Psoas muscle (tissue), 8 donors: ENCODE results near the gene MRPL51. TPM values are rescaled to one million over a fixed set of nuclear protein-coding genes. Genes with fewer than 3 reads are reported as not detected.
A peak's percentile ranks its signal among the peaks of the same experiment; 100 is the strongest.

ENCODE experiments used
- ATAC-seq, 4 donors: fragments of 200-7000 bp; cut with Tn5 transposase; one replicate each; pipeline ENCODE4 v1.9.1; 2020; ENCODE audit warnings: moderate library complexity in 3 of 4, mild to moderate bottlenecking in 2 of 4
- DNase-seq, 2 donors: peaks; one replicate each; pipeline ENCODE4 v3.0.0-alpha.2; 2020
- H3K27ac ChIP-seq: fragments of 200-600 bp; one replicate; pipeline ENCODE4 v1.8.0; 2022
- H3K27me3 ChIP-seq, 3 donors: fragments of 200-600 bp in 1 of 3; one replicate each; pipeline versions ENCODE4 v1.6.1 to v1.8.0; 2013 to 2022; ENCODE audit warnings: low read length in 2 of 3, mild to moderate bottlenecking in 2 of 3, moderate library complexity in 1 of 3; ENCODE audit not compliant: insufficient read depth in 3 of 3
- H3K36me3 ChIP-seq, 2 donors: fragments of 200-600 bp in 1 of 2; one replicate each; pipeline versions ENCODE4 v1.6.1 to v1.8.0; 2013 to 2022; ENCODE audit warnings: low read depth in 1 of 2, mild to moderate bottlenecking in 1 of 2, moderate library complexity in 1 of 2; ENCODE audit not compliant: insufficient read depth in 1 of 2
- H3K4me1 ChIP-seq: fragments of 200-600 bp; one replicate; pipeline ENCODE4 v1.8.0; 2022
- H3K4me3 ChIP-seq: fragments of 200-600 bp; one replicate; pipeline ENCODE4 v1.8.0; 2022; ENCODE audit warnings: mild to moderate bottlenecking
- H3K9me3 ChIP-seq: fragments of 200-600 bp; one replicate; pipeline ENCODE4 v1.8.0; 2022
- CTCF ChIP-seq: fragments of 200-600 bp; IDR thresholded peaks from one replicate; pipeline ENCODE4 v1.8.0; 2022; ENCODE audit warnings: antibody characterized with exemption
- WGBS, 3 donors: extraction: QIAGEN DNeasy Blood & Tissue Kit; methylation state at CpG; one replicate each; pipeline versions ENCODE4 v1.1.6 to v1.1.7; 2013; 5-methylcytosine and 5-hydroxymethylcytosine counted together
- intact Hi-C, 2 donors: fragments of 100-400 bp; cut with DNase I; formaldehyde crosslinking; loops; one replicate each; pipeline versions ENCODE4 v1.11.0 to v1.14.2; 2022
- long read RNA-seq, 2 donors: library from polyadenylated mRNA; unstranded; transcript quantifications; one replicate each; pipeline ENCODE4 v2.0.0, GENCODE V29; 2021
- polyA plus RNA-seq, 3 donors: library from polyadenylated mRNA; stranded (reverse); fragments of 200-250 nt; gene quantifications; one replicate each; pipeline ENCODE4 v1.2.3, GENCODE V29; 2013
- total RNA-seq, 4 donors: library from RNA; stranded (reverse); fragmentation: NEBNext Ultra II Directional in 2 of 4; extraction: Animal tissue kit (Norgen Biotek cat#: 25700) in 2 of 4; gene quantifications; one replicate each; pipeline versions ENCODE4 v1.2.1 to v1.2.4, GENCODE V29; 2021 to 2023
- donor health status: healthy with polysubstance abuse.
- donor health status: DM: no; HTN: no; CAD: no; lungs with moderate emphysema.
- donor health status: Bipolar disorder and iron deficiency.
- donor health status: healthy.
- donor health status: DM: yes; HTN: yes; CAD: no.
- donor health status: DM: no; HTN: no; CAD: no.
- donor health status: DM: no; HTN: no; CAD: no.
- donor health status: DM: yes; HTN: yes; CAD: no.

MRPL51 gene
- 100 to 1,000 TPM; 202 to 250 (median 227) TPM for total RNA-seq
- 100 to 1,000 TPM; 153 to 217 (median 180) TPM for polyA plus RNA-seq
- long read RNA-seq, donor 1, transcript MRPL51-201 (3 exons, 1,234 nt): major isoform, 27 of 33 reads
- long read RNA-seq, donor 1, partial matches to known transcripts: 1 of 33 reads
- long read RNA-seq, donor 1, other reads (novel, unspliced or antisense): 0 of 33 reads
- long read RNA-seq, donor 2, transcript MRPL51-201 (3 exons, 1,234 nt): major isoform, 61 of 67 reads
- long read RNA-seq, donor 2, partial matches to known transcripts: 0 of 67 reads
- long read RNA-seq, donor 2, other reads (novel, unspliced or antisense): 0 of 67 reads

DNA sequence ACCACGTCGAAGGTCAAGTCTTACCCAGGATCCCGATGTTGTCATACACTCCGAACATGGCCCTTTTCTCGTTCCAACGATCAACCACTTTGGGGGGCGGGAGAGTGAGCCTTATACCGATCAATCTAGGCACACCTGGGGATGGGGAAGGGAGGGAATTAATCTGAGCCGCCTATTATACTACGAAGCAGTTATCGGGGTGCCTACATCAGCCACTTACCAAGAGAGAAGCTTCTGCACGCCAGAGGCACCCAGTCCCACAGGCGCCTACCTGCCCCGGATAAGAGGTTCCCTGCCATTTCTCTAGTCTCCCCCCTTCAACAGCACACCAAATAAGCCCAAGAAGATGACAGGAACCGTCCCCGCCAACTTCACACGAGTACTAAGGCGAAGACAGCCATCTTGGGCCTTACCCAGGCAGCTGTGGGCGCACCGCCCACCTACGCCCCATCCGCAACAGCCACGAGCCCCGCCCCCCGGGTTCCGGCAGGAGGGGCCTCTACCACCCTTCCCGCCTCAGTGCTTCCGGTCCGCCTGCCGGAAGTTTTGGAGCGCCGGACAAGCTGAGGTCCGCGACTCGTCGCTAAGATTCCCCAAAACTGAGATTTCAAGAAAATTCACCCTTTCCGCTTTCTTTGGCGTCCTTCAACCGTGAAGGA, at the start of gene MRPL51:
Gene MRPL51, minus strand, starts transcription at position 425 of the 659 bp plus-strand sequence. Its CDS starts 126 bp downstream, at position 299.
- peaks cover 21% of the 10 kb centered on the region for H3K4me1 ChIP-seq
- H3K27me3 ChIP-seq: no peaks in the 10 kb centered on the region
- H3K36me3 ChIP-seq: peaks cover 6 to 48% of the 10 kb centered on the region in 2 donors
- WGBS, 3 donors: 0 to 1% (median 1%) methylated on average over 38 to 39 of the region's 39 CpGs
- H3K9me3 ChIP-seq: no peaks in the 10 kb centered on the region
- DNase-seq (peak; percentile 98 to 99), ATAC-seq (peak; percentile 94 to 96 (median 96))
- peak within 1 kb of the TSS; percentile 99 for H3K27ac ChIP-seq
- intact Hi-C loops: loop anchor here in 1 of 2 donors (1.0 to 10.0 kb wide), 3 partner anchors 23 to 192 kb away; partner anchors contain the start of genes GAPDH, VAMP1 and ZNF384
- peak within 1 kb of the TSS; percentile 89 for H3K4me3 ChIP-seq
- TF ChIP-seq CTCF: no peak

GRCh38 chr12:6542209-6543009, 49.3 kb upstream of the MRPL51 start:
- no peaks in the 10 kb centered on the region for H3K9me3 ChIP-seq
- TF ChIP-seq CTCF: no peak
- H3K27me3 ChIP-seq: no peaks in the 10 kb centered on the region
- H3K27ac ChIP-seq: peak overlapping the region; percentile 97
- 62 to 77% (median 62%) methylated on average over 13 of the region's 13 CpGs for WGBS, 3 donors
- no peak for ATAC-seq
- peaks cover 35% of the 10 kb centered on the region for H3K4me1 ChIP-seq
- peaks cover 0 to 73% of the 10 kb centered on the region in 2 donors for H3K36me3 ChIP-seq
- no peak for DNase-seq
- intact Hi-C loops: no loop called here
- H3K4me3 ChIP-seq: no peak overlapping the region

GRCh38 chr12:6541371-6542165, 48.5 kb upstream of the MRPL51 start:
- Histone ChIP-seq H3K4me3 (no peak overlapping the region), H3K36me3 (peaks cover 0 to 73% of the 10 kb centered on the region in 2 donors), H3K4me1 (peaks cover 43% of the 10 kb centered on the region), H3K9me3 (no peaks in the 10 kb centered on the region), H3K27ac (peak overlapping the region; percentile 97), H3K27me3 (no peaks in the 10 kb centered on the region)
- intact Hi-C loops: no loop called here
- 31 to 52% (median 33%) methylated on average over 26 of the region's 26 CpGs for WGBS, 3 donors
- ATAC-seq: peak in 3 of 4 donors; percentile 2 to 24 (median 14)
- peak in 1 of 2 donors; percentile 35 for DNase-seq
- no peak for TF ChIP-seq CTCF

DNA sequence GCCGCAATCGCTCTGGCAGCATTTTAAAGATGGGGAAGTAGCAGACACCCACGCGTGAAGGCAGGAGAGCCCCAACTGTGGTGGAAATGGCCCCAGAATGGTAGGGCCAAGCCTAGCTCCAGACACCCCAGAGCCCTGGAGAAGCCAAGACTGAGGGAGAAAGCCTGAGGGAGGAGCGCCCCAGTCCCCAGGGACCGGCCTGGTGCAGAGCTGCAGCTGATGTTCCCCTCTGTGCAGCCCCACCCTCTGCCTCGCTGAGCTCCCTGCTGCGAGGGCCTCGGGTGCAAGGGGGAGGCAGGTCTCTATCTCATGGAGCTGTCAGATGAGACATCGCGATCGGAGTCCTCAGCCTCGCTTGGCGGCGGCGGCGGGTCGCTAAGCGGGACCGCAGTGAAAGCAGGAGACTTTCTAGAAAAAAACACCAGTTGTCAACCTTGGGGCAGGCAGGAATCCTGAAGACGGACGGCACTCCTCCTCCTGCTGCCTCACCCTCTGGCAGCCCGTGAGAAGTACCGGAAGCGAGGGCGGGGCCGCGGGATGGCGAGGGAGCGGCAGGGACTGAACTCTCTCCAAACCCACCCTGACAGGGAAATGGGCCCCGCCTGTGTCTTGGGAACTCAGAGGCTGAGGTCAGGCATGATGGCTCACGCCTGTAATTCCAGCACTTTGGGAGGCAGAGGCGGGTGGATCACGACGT, 47.3 kb upstream of the MRPL51 start:
- whole genome bisulfite sequencing, 3 donors: 25 to 50% (median 34%) methylated on average over 35 of the region's 35 CpGs

More for the DNA sequence above, 47.3 kb upstream of the MRPL51 start:
- Histone ChIP-seq H3K4me3 (peak overlapping the region; percentile 38), H3K4me1 (peaks cover 52% of the 10 kb centered on the region), H3K36me3 (peaks cover 0 to 73% of the 10 kb centered on the region in 2 donors), H3K27ac (peak overlapping the region; percentile 97), H3K27me3 (no peaks in the 10 kb centered on the region), H3K9me3 (no peaks in the 10 kb centered on the region)
- intact Hi-C loops: no loop called here
- ATAC-seq (peak; percentile 61 to 78 (median 71)), DNase-seq (peak; percentile 95)
- TF ChIP-seq CTCF: no peak
